Placental epithelial cell (primary cell): Measurements from ENCODE around the gene CCDC194. TPM values are rescaled to one million over a fixed set of nuclear protein-coding genes. Genes with fewer than 3 reads are reported as not detected.

Source experiments
- total RNA-seq: library from RNA; depleted of rRNA; stranded (reverse); fragments of >200 nt; gene quantifications from 2 replicates; pipeline ENCODE4 v1.2.3, GENCODE V29; 2012

CCDC194 gene, protein sequence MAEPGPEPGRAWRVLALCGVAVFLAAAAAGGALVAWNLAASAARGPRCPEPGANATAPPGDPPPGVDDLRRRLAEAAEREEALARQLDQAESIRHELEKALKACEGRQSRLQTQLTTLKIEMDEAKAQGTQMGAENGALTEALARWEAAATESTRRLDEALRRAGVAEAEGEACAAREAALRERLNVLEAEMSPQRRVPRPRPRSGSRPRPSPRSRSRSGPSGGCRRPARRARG
- not detected in 2 replicates for total RNA-seq

DNA sequence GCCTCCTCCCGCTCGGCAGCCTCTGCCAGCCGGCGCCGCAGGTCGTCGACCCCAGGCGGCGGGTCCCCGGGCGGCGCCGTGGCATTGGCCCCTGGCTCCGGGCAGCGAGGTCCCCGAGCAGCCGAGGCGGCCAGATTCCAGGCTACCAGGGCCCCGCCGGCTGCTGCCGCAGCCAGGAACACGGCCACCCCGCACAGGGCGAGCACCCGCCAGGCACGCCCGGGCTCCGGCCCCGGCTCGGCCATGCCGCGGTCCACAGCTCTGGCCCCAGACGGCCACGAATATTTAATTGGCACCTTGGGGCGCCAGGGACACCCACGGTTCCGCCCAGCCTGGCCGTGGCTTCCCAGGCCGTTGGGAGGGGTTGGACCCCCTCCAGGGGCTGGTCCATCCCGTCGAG, at the start of gene CCDC194:
Gene CCDC194, minus strand, starts transcription at position 283 of the 400 bp plus-strand sequence. Its CDS starts 38 bp downstream, at position 245.

DNA sequence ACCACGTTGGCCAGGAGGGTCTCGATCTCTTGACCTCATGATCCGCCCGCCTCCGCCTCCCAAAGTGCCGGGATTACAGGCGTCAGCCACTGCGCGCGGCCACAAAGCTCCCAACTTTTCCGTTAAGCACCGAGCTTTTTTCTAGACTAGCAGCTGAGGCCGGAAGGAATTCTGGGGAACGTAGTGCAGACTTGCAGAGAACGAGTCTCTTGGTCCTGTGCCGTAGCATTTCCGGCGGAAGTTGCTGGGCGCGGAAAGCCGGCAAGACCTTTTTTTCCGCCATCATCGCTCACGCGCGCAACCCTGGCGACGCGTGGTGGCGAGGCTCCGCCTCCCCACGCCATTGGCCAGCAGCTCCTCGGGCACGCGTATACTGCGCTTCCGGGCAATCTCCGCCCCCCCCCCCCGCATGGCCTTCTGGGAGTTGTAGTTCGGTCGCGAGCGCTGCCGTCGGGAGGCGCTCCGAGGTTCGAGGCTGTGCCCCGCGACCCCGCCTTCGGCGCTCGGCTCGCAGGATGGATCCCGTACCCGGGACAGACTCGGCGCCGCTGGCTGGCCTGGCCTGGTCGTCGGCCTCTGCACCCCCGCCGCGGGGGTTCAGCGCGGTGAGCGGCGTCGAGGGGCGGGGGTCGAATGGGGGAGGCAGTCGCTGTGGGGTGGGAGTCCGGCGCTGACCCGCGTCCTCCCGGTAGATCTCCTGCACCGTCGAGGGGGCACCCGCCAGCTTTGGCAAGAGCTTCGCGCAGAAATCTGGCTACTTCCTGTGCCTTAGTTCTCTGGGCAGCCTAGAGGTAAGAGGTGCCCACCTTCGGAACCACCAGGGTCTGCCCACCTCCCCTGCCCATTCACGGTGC, 25.9 kb upstream of the CCDC194 start, which contains the start of gene MVB12A:
Gene MVB12A, plus strand, starts transcription at position 427 of the 854 bp plus-strand sequence. Its CDS starts 89 bp downstream, at position 516.

DNA sequence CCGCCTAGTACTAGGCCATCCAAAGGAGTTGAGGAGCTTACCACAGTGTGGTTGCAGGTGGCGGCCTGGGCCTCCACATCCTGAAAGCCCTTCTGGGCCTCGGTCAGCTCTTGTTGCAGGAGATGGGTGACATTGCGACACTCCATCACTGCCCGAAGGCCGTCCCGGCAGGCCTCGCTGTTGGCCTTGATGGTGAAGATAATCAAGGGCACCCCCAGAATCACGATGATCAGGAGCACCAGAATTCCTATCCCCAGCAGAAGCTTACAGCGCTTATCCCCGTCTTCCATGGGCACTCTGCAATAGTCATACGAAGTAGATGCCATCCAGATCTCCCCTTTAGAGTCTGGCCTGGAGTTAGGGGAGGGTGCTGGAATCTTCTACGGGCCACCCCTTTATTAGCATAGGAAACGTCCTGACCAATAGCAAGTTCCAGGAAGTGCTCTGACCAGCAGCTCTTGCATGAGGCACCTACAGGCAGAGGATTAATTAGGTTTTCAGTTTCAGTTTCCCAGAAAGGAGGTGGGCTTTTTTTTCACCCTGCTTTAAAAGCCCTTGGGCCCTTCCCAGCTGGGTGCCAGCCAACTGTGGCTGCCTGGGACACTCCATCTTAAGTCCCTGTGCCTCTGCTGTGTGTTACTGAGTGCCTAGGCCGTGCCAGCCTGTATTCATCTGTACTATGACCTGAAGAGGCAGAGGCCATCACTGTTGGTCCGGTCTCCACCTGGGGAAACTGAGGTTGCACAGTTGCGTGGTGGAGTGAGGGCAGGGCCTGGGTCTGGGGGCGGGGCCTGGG, 11.5 kb upstream of the CCDC194 start, which contains the start of gene BST2:
Gene BST2, minus strand, starts transcription at position 381 of the 796 bp plus-strand sequence. Its CDS starts 55 bp downstream, at position 326.

DNA sequence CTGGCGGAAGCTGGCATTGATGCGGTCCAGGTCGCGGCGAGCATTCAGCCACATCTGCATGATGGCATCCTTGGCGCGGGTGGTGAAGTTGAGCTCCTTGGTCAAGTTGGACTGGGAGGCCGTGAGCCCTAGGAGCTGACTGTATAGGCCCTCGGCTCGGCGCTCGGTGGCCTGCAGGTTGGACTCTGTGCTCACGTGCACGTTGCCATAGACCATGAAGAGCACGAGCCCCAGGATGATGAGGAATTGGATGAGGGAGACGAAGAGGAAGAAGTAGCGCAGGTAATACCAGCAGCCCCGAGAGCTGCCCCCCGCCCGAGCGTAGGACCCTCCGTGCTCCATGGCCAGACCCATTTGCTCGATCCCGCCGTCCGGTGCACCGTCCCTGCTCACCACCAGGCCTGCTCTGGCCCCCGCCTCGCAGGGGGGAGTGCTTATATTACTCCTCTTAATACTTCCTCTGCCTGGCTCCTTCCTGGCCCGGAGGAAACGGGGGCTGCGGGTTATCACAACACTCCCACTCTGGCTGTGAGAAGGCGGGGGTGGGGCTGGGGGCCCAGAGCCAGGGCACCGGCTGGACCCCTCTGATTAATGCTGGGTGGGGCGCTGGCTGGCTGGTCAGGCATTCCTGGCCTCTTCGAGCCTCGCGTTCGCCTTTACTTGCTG, 16.9 kb downstream of the CCDC194 start, which contains the start of gene PLVAP:
Gene PLVAP, minus strand, starts transcription at position 408 of the 666 bp plus-strand sequence. Its CDS starts 54 bp downstream, at position 354.

Other genes starting within 250 kb of the CCDC194 start
- gene USE1, start 178.8 kb downstream of the CCDC194 start, total RNA-seq, result 19.1 and 25.5 TPM in 2 replicates
- gene OCEL1, start 168.0 kb downstream of the CCDC194 start, total RNA-seq, result 5.4 and 7.1 TPM in 2 replicates
- gene NR2F6, start 148.3 kb downstream of the CCDC194 start, total RNA-seq, result 66.0 and 74.2 TPM in 2 replicates
- gene USHBP1, start 129.5 kb downstream of the CCDC194 start, total RNA-seq, result under 0.01 TPM in 1 of 2 replicates, not detected in the other
- gene BABAM1, start 126.8 kb downstream of the CCDC194 start, total RNA-seq, result 77.3 and 127 TPM in 2 replicates
- 0.39 and 0.65 TPM in 2 replicates for gene ANKLE1, start 112.3 kb downstream of the CCDC194 start, total RNA-seq
- gene ABHD8, start 90.8 kb downstream of the CCDC194 start, total RNA-seq, result 10.2 and 23.6 TPM in 2 replicates
- 29.8 and 50.3 TPM in 2 replicates for gene MRPL34, start 88.3 kb downstream of the CCDC194 start, total RNA-seq
- 10.2 and 39.6 TPM in 2 replicates for gene DDA1, start 84.6 kb downstream of the CCDC194 start, total RNA-seq
- 3.9 and 5.0 TPM in 2 replicates for gene ANO8, start 59.3 kb downstream of the CCDC194 start, total RNA-seq
- 20.0 and 34.2 TPM in 2 replicates for gene GTPBP3, start 56.6 kb downstream of the CCDC194 start, total RNA-seq
- gene PLVAP, start 16.9 kb downstream of the CCDC194 start, total RNA-seq, result not detected in 2 replicates
- gene BST2, start 11.4 kb upstream of the CCDC194 start, total RNA-seq, result 0.39 TPM in 1 of 2 replicates, not detected in the other
- 47.9 and 72.9 TPM in 2 replicates for gene MVB12A, start 25.9 kb upstream of the CCDC194 start, total RNA-seq
- not detected in 2 replicates for gene TMEM221, start 54.5 kb upstream of the CCDC194 start, total RNA-seq
- not detected in 2 replicates for gene NXNL1, start 66.7 kb upstream of the CCDC194 start, total RNA-seq
- 21.7 and 25.9 TPM in 2 replicates for gene SLC27A1, start 76.3 kb upstream of the CCDC194 start, total RNA-seq
- 99.3 and 118 TPM in 2 replicates for gene PGLS, start 117.5 kb upstream of the CCDC194 start, total RNA-seq
- 57.7 and 155 TPM in 2 replicates for gene COLGALT1, start 161.5 kb upstream of the CCDC194 start, total RNA-seq